Measurements from ENCODE around the gene SLC17A1.

The SLC17A1 gene

DNA sequence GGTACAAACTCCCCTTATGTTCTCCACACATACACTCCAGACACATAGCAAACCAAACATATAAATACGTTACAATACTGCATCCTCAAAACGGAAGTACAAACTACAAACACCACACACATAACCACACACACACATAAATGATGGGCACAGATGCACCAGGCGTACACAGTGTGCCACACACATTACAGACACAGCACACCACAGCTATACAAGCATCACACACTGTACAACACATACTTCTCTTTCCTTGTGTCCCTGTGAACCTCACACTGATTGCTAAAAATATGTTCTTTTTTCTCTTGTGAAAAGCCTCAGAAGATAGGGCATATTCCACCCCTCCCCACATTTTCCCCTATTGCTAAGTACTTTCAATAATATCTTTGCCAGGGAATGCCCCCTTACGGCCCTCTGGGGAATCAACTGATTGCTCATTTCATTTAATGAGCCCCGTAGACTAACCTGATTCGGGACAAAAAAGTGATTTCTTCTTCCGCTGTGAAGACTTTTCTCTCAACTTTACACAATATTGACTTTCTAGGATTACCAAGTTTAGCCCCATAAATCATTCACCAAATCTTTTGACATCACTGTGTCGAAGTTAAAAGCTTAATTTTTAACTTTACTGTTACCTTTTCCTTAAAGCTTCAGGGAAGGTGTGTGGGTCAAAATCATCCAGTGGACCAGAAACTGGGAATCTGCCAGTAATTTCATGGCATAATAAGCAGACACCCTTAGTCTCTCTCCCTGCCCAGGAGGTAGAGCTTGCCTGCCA, at the start of gene SLC17A1:
SLC17A1 (minus strand) TSS at position 521 of the 775 bp plus-strand sequence. CDS start 1,495 bp downstream, outside the sequence.
- DNase-seq = no peak

GRCh38 chr6:25880601-25881000, 48.7 kb upstream of the SLC17A1 start:
- DNase-seq = no peak

DNA sequence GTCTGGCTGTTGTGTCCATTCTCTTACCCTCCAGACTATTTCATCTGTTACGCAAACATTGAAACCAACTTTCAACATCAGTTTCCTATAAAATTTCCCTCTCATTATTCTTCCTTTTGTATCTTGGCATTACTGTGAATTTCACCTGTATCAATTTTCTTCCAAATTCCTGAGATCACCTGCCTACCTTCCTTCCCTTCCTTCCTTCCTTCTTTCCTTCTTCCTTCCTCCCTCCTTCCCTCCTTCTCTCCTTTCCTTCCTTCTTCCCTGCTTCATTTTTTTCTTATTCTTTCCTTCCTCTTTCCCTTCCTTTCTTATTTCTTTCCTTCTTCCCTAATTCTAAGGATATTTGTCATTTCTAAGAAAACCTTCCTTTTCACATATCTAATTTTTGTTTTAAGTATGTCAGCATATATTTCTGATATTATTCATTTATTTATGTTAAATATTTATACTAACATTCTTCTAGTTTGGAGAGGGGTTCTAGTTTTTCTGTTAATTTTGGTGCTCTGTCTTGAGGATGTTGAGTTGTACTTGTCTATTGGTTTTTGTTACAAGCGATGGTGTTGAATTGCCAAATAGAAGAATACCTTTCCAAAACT, 47.0 kb upstream of the SLC17A1 start:
- DNase-seq = no peak

GRCh38 chr6:25875926-25876602, 44.2 kb upstream of the SLC17A1 start:
- no peak for DNase-seq

GRCh38 chr6:25875563-25875905, 43.7 kb upstream of the SLC17A1 start:
- no peak for DNase-seq

DNA sequence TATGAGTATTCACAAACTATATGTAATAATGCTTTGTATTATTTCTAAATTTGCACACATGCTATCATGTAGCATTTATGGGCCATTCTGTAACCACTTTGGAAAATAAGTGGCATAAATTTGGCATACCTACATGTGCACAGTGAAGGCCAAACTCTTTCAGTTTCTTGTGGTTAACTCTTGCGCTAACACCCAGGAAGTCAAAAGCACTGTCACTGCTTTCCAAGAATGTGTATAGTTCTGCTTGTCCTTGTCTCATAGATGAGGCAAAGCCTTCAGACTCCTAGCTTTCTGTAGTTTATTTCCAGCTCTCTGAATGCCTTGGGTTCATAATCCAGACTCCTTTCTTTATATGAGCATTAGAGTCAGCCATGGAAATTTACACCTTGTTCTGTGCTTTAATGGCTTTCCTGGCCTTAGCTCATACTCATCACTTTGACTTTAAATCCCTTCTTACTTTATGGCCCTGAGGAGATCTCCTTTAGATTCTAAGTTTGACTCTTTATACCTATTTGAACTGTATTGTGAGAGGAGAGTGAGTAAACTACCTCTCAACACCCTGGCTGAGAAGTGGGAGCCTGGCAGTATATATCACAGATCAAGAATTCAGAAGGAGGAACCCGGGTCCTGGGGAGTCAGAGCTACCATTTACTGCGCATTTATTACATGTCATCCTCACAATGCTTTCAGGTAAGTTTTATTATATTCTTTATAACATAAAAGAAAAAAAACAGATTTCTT, 43.1 kb upstream of the SLC17A1 start:
- no peak for DNase-seq

DNA sequence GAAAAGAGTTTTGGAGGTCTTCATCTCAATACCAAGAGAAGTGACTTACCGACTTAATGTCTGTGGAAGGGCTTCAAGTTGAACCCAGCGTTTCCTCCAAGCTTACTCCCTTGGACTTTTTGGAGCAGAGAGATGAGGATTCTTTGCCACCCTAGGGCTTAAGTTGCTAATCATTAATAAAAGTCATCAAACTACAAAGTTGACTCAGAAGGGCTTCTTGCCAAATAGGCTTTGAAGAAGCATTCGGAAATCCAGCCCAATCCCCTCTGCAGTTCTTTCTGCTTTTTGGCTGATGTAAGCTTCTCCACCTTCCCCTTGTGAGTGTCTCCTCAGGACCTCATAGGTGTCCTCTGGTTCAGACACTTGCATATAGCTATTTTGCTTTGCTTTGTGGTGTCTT, 42.3 kb upstream of the SLC17A1 start, which contains the start of gene SLC17A3:
SLC17A3 (minus strand) TSS at position 126 of the 400 bp plus-strand sequence. CDS start 5,856 bp downstream, outside the sequence.
- DNase-seq = no peak

DNA sequence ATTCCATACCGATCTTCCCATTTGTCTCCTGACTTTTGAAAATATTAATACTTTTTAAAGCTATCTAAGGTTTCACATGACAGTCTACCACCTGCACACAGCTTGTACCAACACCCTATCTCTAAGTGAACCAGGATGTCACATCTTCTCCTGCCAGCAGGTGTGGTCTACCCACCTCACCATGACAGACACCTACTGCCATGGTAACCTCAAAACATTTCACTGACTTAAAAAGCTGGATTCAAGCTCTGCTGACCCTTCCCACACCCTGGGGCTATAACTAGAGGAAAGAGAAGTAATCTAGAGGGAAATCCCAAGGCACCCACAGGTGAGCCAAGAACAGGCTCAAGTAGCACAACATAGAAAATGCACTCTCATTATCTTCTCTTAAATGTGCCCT, 41.0 kb upstream of the SLC17A1 start:
- no peak for DNase-seq

- DNase-seq = no peak
Observed at GRCh38 chr6:25869840-25870239, 38.0 kb upstream of the SLC17A1 start.

DNA sequence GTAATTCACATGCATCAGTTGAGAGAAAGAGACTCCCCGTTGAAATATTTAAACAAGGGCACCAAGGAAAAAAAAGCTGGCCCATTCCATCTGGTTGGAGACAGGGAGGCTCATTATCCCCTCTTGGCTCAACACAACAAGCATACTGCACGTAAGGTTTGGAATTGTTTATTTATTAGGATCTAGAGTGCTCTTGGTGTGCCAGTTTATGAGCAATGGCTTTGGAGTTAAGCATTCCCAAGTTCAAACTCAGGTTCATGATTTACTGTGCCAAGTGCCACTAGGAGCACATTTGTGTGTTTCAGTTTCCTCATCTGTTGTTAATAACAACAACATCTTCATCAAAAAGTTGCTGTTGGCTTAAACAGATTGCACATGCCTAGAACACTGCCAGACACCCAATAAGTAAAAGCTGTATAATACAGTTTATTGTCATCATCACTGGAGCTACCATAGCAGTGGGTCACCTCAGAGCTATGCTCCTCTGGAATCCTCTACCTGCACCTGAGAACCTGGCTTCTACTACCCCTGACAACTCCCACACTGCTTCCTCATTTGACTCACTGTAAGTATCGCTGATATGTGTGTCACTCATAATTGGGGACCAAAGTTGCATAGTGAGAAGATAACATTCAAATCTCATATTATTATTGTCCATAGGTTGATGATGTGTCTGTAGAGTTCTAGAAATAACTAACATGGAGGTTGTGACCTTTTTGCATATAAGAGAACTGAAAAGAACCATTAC, 36.8 kb upstream of the SLC17A1 start:
- no peak for DNase-seq

DNA sequence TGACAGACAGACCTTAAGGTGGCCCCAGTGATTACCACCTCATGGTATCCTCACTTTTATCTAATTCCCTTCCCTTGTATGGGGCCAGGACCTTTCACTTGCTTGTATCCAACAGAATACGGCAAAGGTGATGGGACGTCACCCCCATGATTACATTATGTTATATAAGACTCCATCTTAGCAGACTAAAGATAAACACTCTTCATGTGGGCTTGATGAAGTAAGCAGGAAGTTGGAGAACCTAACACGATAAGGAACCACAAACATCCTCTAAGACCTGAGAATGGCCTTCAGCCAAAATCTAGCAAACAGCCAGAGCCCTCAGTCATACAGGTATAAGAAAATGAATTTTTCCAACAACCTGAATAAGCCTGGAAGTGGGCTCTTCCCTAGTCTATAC, 34.2 kb upstream of the SLC17A1 start:
- no peak for DNase-seq

- DNase-seq = no peak
Observed at GRCh38 chr6:25863360-25863759, 31.5 kb upstream of the SLC17A1 start.

DNA sequence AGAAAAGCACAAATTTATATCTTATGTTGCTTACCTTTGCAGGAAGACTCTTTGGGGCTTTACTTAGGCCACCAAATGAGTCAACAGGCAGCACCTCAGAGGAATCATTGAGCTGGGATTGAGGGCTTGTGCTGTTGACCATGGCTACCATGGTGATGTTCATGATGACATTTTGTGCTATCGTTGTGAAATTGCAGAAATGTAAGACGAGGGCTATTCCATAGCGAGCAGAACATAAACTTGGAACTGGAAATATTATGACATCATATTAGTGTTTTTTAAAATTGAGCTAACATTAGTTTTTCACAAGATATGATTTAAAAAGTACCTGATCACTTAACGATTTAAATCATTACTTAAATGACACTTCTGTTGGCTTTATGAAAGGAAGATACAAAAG, 30.3 kb upstream of the SLC17A1 start:
- no peak for DNase-seq

GRCh38 chr6:25852756-25853155, 20.9 kb upstream of the SLC17A1 start:
- no peak for DNase-seq

GRCh38 chr6:25851961-25852360, 20.1 kb upstream of the SLC17A1 start:
- no peak for DNase-seq

- no peak for DNase-seq
Observed at GRCh38 chr6:25844518-25844917, 12.7 kb upstream of the SLC17A1 start.

- no peak for DNase-seq
Observed at GRCh38 chr6:25842526-25842925, 10.7 kb upstream of the SLC17A1 start.

- no peak for DNase-seq
Observed at GRCh38 chr6:25835442-25836283, 3.8 kb upstream of the SLC17A1 start.

- no peak for DNase-seq
Observed at GRCh38 chr6:25834950-25835349, 3.1 kb upstream of the SLC17A1 start.

DNA sequence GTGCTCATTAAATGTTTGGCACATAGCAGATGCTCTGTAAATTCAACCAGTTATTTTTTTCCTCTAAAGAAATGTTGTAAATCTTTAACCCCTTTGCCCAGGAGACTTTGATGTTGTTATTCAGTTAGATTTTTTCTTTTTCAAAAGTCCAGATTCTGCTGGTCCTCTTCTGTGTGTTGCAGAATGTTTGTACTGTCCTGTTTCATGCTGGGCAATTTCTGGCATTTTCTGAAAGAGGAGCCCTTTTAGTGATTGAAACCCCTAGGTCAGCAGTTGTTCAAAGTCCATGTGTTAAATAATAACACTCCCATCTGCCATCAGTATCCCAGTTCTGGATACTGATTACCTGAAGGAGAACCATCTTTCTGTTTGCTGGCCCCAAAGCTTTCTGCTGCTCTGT, 1.3 kb upstream of the SLC17A1 start:
- no peak for DNase-seq

- DNase-seq = no peak
Observed at GRCh38 chr6:25832670-25833069, 818 bp upstream of the SLC17A1 start.

GRCh38 chr6:25832307-25832662, 433 bp upstream of the SLC17A1 start:
- DNase-seq = no peak

All from fibroblast of skin of right quadriceps (primary cell).